BE2C (cell line): ENCODE results near the gene GLCE.
"Not testable (repeated sequence)": the region's sequence is repeated elsewhere in the genome, so short reads cannot be mapped to it uniquely, and the experiment has no call there.

Experiments
- DNase-seq: peaks from one replicate; pipeline ENCODE4 v3.0.0-alpha.2; 2020
- H3K27me3 ChIP-seq: fragments of 250-450 bp; sonication (Bioruptor Pico); 2 replicates; pipeline ENCODE4 v1.5.1; 2020; ENCODE audit warnings: mild to moderate bottlenecking
- H3K36me3 ChIP-seq: fragments of 250-450 bp; sonication (Bioruptor Pico); 2 replicates; pipeline ENCODE4 v1.5.1; 2020; ENCODE audit warnings: mild to moderate bottlenecking
- H3K4me1 ChIP-seq: fragments of 250-450 bp; sonication (Bioruptor Pico); 2 replicates; pipeline ENCODE4 v1.5.1; 2020
- H3K4me3 ChIP-seq: 2 replicates; pipeline ENCODE4 v1.5.1; 2011; ENCODE audit warnings: low read depth, low read length
- H3K9me3 ChIP-seq: fragments of 250-450 bp; sonication (Bioruptor Pico); 2 replicates; pipeline ENCODE4 v1.5.1; 2020
- TF ChIP-seq, protein P1 (sequence below): IDR thresholded peaks from 2 replicates; pipeline ENCODE4 v1.5.1; 2012; ENCODE audit warnings: mild to moderate bottlenecking, low read depth, low read length

Gene GLCE

DNA sequence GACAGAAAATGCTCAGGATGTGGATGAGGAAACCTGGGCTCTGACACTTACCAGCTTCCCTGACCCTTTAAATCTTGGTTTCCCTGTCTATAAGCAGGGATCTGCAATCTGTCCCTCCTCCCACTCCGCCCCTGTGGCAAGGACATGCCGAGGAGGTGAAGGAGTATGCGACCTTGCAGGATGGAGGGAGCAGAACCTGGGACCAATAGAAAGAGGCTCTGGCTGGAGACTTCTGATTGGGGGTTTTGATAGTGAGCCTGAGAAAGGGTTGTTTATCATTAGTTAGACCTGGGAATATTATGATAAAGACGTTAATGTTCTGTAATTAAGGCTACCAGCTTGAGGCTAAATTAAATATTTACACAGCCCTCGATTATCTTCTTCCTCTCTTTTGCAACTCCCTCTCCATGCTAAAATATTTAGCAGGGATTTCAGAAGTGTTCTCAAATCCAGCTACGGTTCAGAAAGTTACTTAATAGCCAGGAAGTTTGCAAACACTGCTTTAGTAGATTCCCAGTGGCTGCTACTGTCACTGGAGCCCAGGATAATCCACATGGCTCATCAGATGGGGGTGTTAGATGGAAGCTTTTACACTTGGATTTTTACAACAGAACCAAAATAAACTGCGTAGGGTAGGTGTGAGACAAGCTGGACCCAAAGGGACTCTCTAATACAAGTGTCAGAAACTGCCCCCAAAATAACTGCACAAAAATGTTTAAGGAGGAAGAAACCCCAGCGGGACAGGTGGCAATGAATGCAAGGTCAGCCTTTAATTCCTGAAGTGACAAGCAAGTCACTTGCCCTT lies 129.1 kb downstream of the GLCE start:
- DNase-seq, result no peak
- no peak overlapping the region for H3K4me3 ChIP-seq
- H3K36me3 ChIP-seq, result no peaks in the 10 kb centered on the region
- peaks cover 12% of the 10 kb centered on the region for H3K4me1 ChIP-seq
- TF ChIP-seq, protein P1, sequence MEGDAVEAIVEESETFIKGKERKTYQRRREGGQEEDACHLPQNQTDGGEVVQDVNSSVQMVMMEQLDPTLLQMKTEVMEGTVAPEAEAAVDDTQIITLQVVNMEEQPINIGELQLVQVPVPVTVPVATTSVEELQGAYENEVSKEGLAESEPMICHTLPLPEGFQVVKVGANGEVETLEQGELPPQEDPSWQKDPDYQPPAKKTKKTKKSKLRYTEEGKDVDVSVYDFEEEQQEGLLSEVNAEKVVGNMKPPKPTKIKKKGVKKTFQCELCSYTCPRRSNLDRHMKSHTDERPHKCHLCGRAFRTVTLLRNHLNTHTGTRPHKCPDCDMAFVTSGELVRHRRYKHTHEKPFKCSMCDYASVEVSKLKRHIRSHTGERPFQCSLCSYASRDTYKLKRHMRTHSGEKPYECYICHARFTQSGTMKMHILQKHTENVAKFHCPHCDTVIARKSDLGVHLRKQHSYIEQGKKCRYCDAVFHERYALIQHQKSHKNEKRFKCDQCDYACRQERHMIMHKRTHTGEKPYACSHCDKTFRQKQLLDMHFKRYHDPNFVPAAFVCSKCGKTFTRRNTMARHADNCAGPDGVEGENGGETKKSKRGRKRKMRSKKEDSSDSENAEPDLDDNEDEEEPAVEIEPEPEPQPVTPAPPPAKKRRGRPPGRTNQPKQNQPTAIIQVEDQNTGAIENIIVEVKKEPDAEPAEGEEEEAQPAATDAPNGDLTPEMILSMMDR, result no peak
- H3K9me3 ChIP-seq, result no peaks in the 10 kb centered on the region
- H3K27me3 ChIP-seq, result no peaks in the 10 kb centered on the region

DNA sequence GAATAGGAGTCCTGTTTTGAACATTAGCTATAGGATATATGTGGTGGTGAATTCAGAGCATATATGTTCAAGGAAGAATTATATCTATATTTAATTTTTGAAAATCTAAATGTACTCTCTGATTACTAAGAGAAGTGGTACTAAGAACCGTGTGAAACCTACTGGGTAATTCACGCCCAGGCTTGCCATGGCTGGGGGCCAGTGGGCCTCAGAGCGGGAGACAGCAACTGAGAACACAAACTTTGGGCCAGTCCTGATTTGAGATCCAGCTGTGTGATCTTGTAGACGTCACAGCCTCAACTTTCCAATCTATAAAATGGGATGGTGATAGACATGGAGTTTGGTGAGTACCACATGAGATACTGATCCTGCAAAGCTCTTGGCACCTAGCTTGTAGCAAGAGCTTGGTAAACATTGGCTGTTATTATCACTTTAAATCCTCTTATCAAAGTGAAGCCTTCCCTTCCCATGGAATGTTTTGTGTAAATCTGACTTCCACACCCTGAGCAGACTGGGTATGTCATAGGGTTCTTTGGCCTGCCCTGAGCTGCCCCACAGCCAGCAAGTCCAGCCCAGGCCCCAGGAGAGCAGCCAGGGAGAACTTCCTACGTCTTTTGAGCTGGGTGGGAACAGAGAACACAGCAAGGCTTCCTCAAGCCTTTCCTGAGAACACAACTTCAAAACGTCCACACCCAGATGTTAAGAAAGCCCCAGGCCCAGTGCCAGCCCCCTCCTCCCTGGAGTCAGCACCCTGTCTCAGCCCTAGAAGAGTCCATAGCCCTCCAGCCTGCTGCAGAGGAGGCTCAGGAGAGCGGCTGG lies 130.1 kb downstream of the GLCE start:
- H3K36me3 ChIP-seq, result no peaks in the 10 kb centered on the region
- no peaks in the 10 kb centered on the region for H3K9me3 ChIP-seq
- peaks cover 12% of the 10 kb centered on the region for H3K4me1 ChIP-seq
- H3K4me3 ChIP-seq, result no peak overlapping the region
- no peak for DNase-seq
- TF ChIP-seq, protein P1, result no peak
- H3K27me3 ChIP-seq, result no peaks in the 10 kb centered on the region

DNA sequence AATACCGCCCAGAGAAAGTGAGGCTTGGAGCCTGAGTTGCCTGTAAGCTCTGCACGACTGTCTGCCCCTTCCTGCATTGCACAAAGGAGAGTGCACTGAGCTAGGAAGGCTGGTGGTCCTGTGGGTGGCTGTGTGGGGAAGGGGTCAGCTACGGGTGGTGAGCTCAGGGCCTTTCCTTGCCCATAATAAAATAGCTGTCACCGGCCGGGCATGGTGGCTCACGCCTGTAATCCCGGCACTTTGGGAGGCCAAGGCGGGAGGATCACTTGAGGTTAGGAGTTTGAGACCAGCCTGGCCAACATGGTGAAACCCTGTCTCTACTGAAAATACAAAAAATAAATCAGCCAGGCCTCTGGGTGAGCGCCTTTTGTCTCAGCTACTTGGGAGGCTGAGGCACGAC lies 131.2 kb downstream of the GLCE start:
- not testable (repeated sequence) for DNase-seq, H3K27me3 ChIP-seq, H3K36me3 ChIP-seq, H3K4me3 ChIP-seq, H3K9me3 ChIP-seq
- H3K4me1 ChIP-seq, result peaks cover 12% of the 10 kb centered on the region

DNA sequence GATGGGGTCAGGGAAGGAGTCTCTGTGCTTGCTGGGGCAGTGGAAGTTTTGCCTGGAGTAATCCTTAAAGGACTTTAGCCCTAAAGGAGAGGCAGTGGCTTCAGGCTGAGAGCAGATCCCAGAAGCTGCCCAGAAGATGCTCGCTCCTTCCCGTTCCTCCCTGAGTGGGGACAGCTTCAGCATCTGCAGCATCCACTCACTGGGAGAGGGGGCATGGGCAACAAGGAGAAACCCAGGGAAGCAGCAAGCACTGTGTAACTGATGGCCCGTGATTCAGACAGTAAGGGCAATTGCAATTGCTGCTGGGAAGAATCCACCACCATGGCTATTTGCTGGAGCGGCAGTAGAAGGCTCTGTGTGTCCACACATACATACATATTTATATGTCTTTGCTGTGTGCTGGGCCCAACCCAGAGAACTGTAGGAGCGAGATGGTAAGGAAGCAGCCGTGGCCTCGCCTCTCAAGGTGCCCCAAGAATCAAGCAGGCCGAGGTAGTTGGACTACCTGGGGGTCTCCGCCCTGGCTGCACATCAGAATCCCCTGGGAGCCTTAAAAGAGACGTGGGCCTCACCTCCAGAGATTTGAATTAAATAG lies 132.5 kb downstream of the GLCE start:
- Histone ChIP-seq H3K36me3 (no peaks in the 10 kb centered on the region), H3K4me1 (peaks cover 12% of the 10 kb centered on the region)
- no peak for DNase-seq

DNA sequence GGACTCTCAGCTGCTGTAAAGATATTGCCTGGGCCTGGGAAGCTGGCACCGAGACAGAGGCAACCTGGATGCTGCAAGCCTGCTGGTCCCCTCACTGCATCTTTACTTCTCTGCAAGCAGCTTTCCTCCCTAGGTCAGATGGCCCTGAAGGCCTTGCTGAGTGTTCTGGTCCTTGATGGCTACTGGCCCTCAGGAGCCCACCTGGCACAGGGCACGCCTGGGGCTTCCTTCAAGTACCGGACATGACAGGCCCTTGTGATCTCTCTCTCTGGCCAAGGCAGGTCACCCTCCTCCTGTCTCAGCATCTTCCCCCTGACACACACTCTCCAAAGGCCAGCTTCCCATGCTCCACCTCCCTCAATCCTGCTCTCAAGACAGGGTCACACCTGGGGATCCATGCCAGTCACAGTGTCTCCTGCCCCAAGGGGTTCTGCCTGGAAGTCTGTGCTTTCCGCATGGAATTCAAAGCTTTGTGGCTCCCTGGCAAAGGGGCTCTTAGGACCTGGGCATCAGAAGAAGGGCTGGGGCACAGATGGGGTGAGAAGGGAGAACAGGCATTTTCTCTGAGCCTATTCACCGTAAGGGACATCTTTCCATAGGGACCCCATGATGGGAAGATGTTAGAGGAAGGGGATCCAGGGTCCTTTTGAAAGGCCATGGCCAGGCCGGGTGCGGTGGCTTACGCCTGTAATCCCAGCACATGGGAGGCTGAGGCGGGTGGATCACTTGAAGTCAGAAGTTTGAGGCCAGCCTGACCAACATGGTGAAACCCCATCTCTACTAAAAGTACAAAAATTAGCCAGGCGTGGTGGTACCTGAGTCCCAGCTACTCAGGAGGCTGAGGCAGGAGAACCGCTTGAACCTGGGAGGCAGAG lies 133.5 kb downstream of the GLCE start:
- DNase-seq, result no peak
- Histone ChIP-seq H3K4me3 (no peak overlapping the region), H3K27me3 (peaks cover 2% of the 10 kb centered on the region), H3K36me3 (no peaks in the 10 kb centered on the region), H3K9me3 (no peaks in the 10 kb centered on the region), H3K4me1 (peaks cover 5% of the 10 kb centered on the region; the same call in 1 of the 2 replicates)
- TF ChIP-seq, protein P1, result no peak

More for the DNA sequence above, 132.5 kb downstream of the GLCE start:
- TF ChIP-seq, protein P1, result no peak
- no peaks in the 10 kb centered on the region for H3K27me3 ChIP-seq
- H3K9me3 ChIP-seq, result no peaks in the 10 kb centered on the region
- no peak overlapping the region for H3K4me3 ChIP-seq

DNA sequence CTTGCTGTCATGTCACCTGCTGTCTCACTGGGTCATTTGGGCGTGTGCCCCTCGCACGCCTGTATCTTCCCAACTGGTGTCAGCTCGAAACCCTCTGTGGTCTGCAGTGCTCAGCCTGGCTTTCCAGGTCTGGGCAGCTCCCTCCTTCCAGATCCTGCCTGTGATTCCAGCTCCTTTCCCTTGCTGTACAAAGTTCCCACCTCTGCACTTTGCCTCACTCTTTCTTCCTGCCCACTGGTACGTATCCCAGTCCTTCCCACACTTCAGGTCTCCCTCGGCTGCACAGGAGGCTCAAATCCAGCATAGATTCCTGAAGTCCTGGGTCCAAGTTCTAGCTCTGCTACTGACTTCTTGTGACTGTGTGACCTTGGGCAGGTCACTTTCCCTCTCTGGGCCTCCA lies 136.2 kb downstream of the GLCE start:
- Histone ChIP-seq H3K9me3 (no peaks in the 10 kb centered on the region), H3K27me3 (peaks cover 15% of the 10 kb centered on the region), H3K36me3 (no peaks in the 10 kb centered on the region), H3K4me3 (no peak overlapping the region), H3K4me1 (no peaks in the 10 kb centered on the region)
- TF ChIP-seq, protein P1, result no peak
- DNase-seq, result no peak
